Esophagus squamous epithelium (tissue), 5 donors: ENCODE data around the gene BSDC1. TPM values are rescaled to one million over a fixed set of nuclear protein-coding genes. Genes with fewer than 3 reads are reported as not detected.

ENCODE experiments used
- DNase-seq: peaks from one replicate; lab custom pipeline; 2025; lab: John Stamatoyannopoulos, UW
- H3K27ac ChIP-seq, 4 donors: fragments of 200-600 bp; sonication (generic); one replicate each; pipeline ENCODE4 v1.5.1; 2016 to 2019; ENCODE audit warnings: mild to moderate bottlenecking in 1 of 4
- H3K27me3 ChIP-seq, 4 donors: fragments of 200-600 bp; sonication (generic); 1 replicate in 3 of 4; 2 replicates in 1 of 4; pipeline versions ENCODE4 v1.5.1 to v1.6.0; 2017 to 2021; ENCODE audit warnings: antibody characterized with exemption in 1 of 4
- H3K36me3 ChIP-seq, 3 donors: fragments of 200-600 bp; sonication (generic); one replicate each; pipeline ENCODE4 v1.5.1; 2016 to 2019
- H3K4me1 ChIP-seq, 3 donors: fragments of 200-600 bp; sonication (generic); one replicate each; pipeline ENCODE4 v1.5.1; 2017 to 2019
- H3K4me3 ChIP-seq, 4 donors: fragments of 200-600 bp; sonication (generic); 1 replicate in 3 of 4; 2 replicates in 1 of 4; pipeline ENCODE4 v1.5.1; 2016 to 2019; ENCODE audit warnings: mild to moderate bottlenecking in 2 of 4, moderate library complexity in 1 of 4
- H3K9me3 ChIP-seq, 3 donors: fragments of 200-600 bp; sonication (generic); one replicate each; pipeline ENCODE4 v1.5.1; 2016 to 2019
- POLR2A ChIP-seq, 4 donors: fragments of 450-650 bp; IDR thresholded peaks; one replicate each; pipeline ENCODE4 v1.6.1; 2017; ENCODE audit warnings: antibody characterized with exemption in 4 of 4, mild to moderate bottlenecking in 4 of 4, moderate library complexity in 3 of 4
- WGBS, 2 donors: methylation state at CpG; one replicate each; pipeline ENCODE4 v1.1.5; 2018; 5-methylcytosine and 5-hydroxymethylcytosine counted together
- intact Hi-C: fragments of 100-400 bp; cut with DNase I; formaldehyde crosslinking; loops from one replicate; pipeline ENCODE4 v1.15.0; 2022
- total RNA-seq, 4 donors: library from RNA; depleted of rRNA; stranded (reverse); fragments of >200 nt; gene quantifications; one replicate each; pipeline ENCODE4 v1.1.0, GENCODE V29; 2016
- TF ChIP-seq, protein P1 (sequence below), 6 experiments: fragments of 450-650 bp in 4 of 6; fragments of 200-600 bp in 2 of 6; sonication (generic) in 2 of 6; IDR thresholded peaks; one replicate each; pipeline ENCODE4 v1.5.1; 2016 to 2019; ENCODE audit warnings: antibody characterized with exemption in 6 of 6, mild to moderate bottlenecking in 4 of 6, moderate library complexity in 4 of 6
- donor health status: DM: yes; HTN: yes; CAD: no.

Gene BSDC1
- total RNA-seq, 4 donors from 2014 or later, result 42.4 to 62.2 (median 45.9) TPM

DNA sequence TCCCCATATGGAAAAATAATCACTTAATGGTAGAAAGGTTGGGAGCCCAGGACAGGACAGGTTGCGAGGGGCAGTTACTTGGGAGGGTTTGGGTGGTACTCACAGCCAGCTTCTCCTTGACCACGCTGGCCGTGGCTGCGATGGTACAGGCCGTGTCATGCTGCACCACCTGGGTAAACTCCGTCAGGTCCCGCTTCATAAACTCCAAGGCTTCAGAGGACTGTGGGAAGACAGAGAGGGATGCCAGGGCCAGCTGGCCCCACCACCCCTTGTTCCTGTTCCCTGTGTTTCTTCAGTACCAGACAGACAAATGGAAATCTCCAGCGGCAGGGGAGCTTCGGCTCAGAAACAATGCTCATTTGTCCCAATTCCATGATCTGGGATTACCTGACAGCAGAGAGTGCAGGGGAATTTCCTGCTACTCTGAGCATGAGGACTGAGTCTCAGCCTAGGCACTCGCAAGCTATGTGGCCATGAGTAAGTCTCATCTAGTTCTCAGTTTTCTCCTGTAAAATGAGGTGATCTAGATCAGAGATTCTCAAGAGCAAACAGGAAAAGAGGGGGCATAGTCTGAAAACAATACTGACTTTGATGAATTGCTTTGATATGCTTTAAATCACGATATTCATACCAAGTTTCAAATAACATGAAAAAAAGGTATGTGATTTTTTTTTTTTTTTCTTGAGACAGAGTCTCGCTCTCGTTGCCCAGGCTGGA, 7.4 kb downstream of the BSDC1 start:
- no peak for DNase-seq
- no peak overlapping the region for H3K4me3 ChIP-seq
- peaks cover 0 to 15% (median 6%) of the 10 kb centered on the region in 3 donors for H3K4me1 ChIP-seq
- 87 to 95% methylated on average over 12 of the region's 13 CpGs for WGBS, 2 donors
- intact Hi-C loops, result no loop called here
- no peaks in the 10 kb centered on the region for H3K9me3 ChIP-seq
- no peaks in the 10 kb centered on the region for H3K27me3 ChIP-seq
- no peak for TF ChIP-seq POLR2A (IDR thresholded peaks at IDR 0.05)
- TF ChIP-seq, protein P1, sequence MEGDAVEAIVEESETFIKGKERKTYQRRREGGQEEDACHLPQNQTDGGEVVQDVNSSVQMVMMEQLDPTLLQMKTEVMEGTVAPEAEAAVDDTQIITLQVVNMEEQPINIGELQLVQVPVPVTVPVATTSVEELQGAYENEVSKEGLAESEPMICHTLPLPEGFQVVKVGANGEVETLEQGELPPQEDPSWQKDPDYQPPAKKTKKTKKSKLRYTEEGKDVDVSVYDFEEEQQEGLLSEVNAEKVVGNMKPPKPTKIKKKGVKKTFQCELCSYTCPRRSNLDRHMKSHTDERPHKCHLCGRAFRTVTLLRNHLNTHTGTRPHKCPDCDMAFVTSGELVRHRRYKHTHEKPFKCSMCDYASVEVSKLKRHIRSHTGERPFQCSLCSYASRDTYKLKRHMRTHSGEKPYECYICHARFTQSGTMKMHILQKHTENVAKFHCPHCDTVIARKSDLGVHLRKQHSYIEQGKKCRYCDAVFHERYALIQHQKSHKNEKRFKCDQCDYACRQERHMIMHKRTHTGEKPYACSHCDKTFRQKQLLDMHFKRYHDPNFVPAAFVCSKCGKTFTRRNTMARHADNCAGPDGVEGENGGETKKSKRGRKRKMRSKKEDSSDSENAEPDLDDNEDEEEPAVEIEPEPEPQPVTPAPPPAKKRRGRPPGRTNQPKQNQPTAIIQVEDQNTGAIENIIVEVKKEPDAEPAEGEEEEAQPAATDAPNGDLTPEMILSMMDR (IDR thresholded peaks at IDR 0.05), result no peak
- H3K36me3 ChIP-seq, result peaks cover 13 to 100% (median 51%) of the 10 kb centered on the region in 3 donors
- H3K27ac ChIP-seq, result no peak overlapping the region

DNA sequence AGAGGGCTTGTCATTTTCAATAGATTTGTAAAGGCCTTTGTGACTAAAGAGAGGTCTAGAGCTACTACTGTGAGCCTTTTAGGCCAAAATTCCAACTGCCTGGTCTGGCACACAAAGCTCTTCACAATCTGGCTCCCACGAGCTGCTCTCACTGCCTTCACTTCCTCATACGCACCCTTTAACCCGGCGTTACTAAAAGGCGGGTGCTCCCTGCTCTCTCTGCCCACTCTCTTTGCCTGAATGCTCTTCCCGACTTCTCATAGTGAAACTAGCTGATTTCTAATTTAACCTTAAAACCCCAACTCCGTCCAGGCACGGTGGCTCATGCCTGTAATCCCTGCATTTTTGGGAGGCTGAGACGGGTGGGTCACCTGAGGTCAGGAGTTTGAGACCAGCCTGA, 14.2 kb downstream of the BSDC1 start:
- TF ChIP-seq, protein P1 (IDR thresholded peaks at IDR 0.05), result no peak
- TF ChIP-seq POLR2A (IDR thresholded peaks at IDR 0.05), result no peak
- no peak for DNase-seq
- H3K4me3 ChIP-seq, result no peak overlapping the region
- no peak overlapping the region for H3K27ac ChIP-seq
- 93 to 94% methylated on average over 9 of the region's 9 CpGs for WGBS, 2 donors
- no peaks in the 10 kb centered on the region for H3K4me1 ChIP-seq
- H3K27me3 ChIP-seq, result no peaks in the 10 kb centered on the region
- H3K36me3 ChIP-seq, result peaks cover 31 to 100% (median 86%) of the 10 kb centered on the region in 3 donors
- intact Hi-C loops, result no loop called here
- H3K9me3 ChIP-seq, result no peaks in the 10 kb centered on the region

DNA sequence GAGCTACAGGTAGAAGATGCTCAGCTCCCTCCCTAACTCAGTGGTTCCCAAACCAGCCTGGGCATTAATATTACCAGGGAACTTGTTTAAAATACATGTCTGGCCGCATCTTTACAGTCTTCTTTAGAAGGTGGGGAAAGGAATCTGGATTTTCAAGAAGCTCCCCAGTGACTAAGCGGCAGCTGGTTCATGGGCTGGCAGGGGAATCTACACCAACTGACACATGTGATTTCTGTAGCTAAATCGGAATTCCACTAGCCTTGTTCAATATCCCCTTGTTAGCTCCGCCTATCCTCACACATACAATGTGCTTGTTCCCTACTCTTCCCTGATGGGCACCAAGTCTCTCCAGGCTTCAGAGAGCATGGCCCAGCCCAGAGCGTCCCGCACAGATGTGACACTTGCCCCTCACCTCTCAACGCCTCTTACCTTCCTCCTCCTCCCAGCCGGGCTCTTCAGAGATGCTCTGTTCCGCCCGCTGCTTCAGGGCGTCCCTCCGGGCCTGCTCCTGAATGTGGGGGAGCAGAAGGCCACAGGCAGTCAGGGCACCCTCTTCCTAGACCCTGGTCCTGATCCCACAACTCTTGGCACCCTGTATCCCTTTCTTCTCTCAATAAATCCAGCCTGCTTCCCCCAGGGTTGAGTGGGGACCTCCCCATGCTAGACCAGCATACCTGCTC, 16.6 kb downstream of the BSDC1 start:
- no peak overlapping the region for H3K27ac ChIP-seq

DNA sequence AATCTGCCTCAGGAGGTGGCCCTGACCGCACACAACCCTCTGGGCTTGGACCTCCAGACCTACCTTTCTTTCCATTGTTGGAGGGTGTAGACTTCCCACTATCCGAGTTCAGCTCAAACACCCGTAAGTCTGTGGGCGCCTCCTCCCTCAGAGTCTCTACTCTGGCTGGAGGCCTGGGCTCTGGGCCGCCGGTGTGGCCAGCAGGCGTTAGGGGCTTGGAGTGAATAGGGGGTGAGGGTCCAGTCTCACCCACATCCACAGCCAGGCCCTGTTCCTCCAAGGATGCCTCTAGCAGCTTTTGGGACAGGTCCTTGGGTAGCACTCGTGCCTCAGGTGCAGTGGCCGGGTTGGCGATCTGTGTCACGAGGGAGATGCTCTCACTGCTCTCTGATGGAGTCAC, 18.0 kb downstream of the BSDC1 start:
- Histone ChIP-seq H3K9me3 (no peaks in the 10 kb centered on the region), H3K4me3 (no peak overlapping the region), H3K4me1 (no peaks in the 10 kb centered on the region), H3K36me3 (peaks cover 36 to 100% (median 65%) of the 10 kb centered on the region in 3 donors), H3K27me3 (no peaks in the 10 kb centered on the region), H3K27ac (no peak overlapping the region)
- no peak for TF ChIP-seq POLR2A (IDR thresholded peaks at IDR 0.05)
- TF ChIP-seq, protein P1 (IDR thresholded peaks at IDR 0.05), result no peak
- 87 to 96% methylated on average over 4 to 5 of the region's 11 CpGs for WGBS, 2 donors
- intact Hi-C loops, result no loop called here
- DNase-seq, result no peak

More for the DNA sequence above, 16.6 kb downstream of the BSDC1 start:
- no peak for TF ChIP-seq POLR2A (IDR thresholded peaks at IDR 0.05)
- TF ChIP-seq, protein P1 (IDR thresholded peaks at IDR 0.05), result no peak
- intact Hi-C loops, result no loop called here
- Histone ChIP-seq H3K27me3 (no peaks in the 10 kb centered on the region), H3K4me3 (no peak overlapping the region), H3K9me3 (no peaks in the 10 kb centered on the region), H3K36me3 (peaks cover 37 to 100% (median 71%) of the 10 kb centered on the region in 3 donors), H3K4me1 (no peaks in the 10 kb centered on the region)
- DNase-seq, result no peak
- WGBS, 2 donors, result 84 to 92% methylated on average over 12 of the region's 12 CpGs

DNA sequence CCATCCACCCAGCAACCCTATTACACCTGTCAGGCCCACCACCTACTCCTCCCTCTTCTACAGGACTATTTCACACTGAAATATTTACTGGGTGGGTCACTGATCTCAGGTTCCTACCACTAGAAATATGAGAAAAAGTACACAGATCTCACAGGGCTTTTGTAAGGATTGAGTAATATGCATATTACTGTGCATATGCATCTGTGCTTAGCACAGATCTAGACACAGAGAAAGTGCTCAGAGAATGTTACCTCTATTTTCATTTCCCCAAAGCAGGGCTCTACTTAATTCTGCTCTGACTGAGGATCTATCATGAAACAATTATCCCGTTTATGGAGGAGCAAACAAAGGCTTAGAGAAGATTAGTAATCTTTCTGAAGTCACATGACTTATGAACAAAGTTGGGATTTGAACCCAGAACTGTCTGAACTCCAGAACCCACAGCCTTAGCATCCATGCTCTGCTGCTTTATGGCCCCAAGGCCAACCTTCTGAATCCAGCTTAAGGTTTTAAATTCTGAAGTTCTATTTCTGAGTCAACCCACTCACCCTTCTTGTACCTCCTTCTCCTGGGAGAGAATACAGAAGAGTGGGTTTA, 20.1 kb downstream of the BSDC1 start:
- no peak for TF ChIP-seq POLR2A (IDR thresholded peaks at IDR 0.05)
- TF ChIP-seq, protein P1 (IDR thresholded peaks at IDR 0.05), result no peak
- no peaks in the 10 kb centered on the region for H3K27me3 ChIP-seq
- intact Hi-C loops, result no loop called here
- H3K27ac ChIP-seq, result no peak overlapping the region
- no peaks in the 10 kb centered on the region for H3K9me3 ChIP-seq
- H3K4me3 ChIP-seq, result no peak overlapping the region
- DNase-seq, result no peak
- peaks cover 33 to 99% (median 51%) of the 10 kb centered on the region in 3 donors for H3K36me3 ChIP-seq
- WGBS, 2 donors, result 35 to 41% methylated on average over 1 of the region's 1 CpG
- no peaks in the 10 kb centered on the region for H3K4me1 ChIP-seq
